ENCODE measurements around the gene ZNF469.

The ZNF469 gene

DNA sequence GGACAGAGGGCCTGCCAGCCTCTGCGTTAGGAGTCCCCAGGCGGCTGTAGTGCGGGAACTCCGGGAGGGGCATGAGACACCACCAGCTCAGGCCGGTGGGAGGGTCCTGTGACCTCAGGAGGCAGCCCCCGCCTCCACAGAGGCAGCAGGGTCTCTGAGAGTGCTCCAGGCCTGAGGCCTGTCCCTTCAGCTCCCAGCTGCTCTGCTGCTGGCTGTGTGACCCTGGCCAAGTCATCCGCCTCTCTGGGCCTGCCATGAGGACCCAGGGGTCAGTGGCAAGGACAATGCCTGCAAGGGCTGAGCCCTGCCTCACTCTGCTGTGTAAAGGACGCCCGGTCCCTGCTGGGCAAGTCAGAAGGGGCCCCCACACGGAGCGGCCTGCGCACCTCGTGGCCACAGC is 43.3 kb downstream of the ZNF469 start:
- Histone ChIP-seq H3K9ac (ENCODE audit: low read length) (no peak overlapping the region), H3K9me3 (ENCODE audit: control insufficient read depth, low read length) (no peaks in the 10 kb centered on the region), H3K27me3 (ENCODE audit: control insufficient read depth, insufficient read depth, low read length) (peaks cover 17% of the 10 kb centered on the region), H3K4me3 (ENCODE audit: low read length) (no peak overlapping the region), H3K36me3 (ENCODE audit: control insufficient read depth, insufficient read depth, low read length) (no peaks in the 10 kb centered on the region), H3K4me1 (ENCODE audit: control insufficient read depth, insufficient read depth, low read length) (peaks cover 5% of the 10 kb centered on the region)

GRCh38 chr16:88427376-88427775 is 44.6 kb downstream of the ZNF469 start:
- Histone ChIP-seq H3K9ac (ENCODE audit: low read length) (no peak overlapping the region), H3K4me3 (ENCODE audit: low read length) (no peak overlapping the region), H3K9me3 (ENCODE audit: control insufficient read depth, low read length) (no peaks in the 10 kb centered on the region), H3K27me3 (ENCODE audit: control insufficient read depth, insufficient read depth, low read length) (peaks cover 31% of the 10 kb centered on the region), H3K36me3 (ENCODE audit: control insufficient read depth, insufficient read depth, low read length) (no peaks in the 10 kb centered on the region), H3K4me1 (ENCODE audit: control insufficient read depth, insufficient read depth, low read length) (peaks cover 7% of the 10 kb centered on the region)

- Histone ChIP-seq H3K9ac (ENCODE audit: low read length) (no peak overlapping the region), H3K4me3 (ENCODE audit: low read length) (no peak overlapping the region), H3K36me3 (ENCODE audit: control insufficient read depth, insufficient read depth, low read length) (no peaks in the 10 kb centered on the region), H3K9me3 (ENCODE audit: control insufficient read depth, low read length) (no peaks in the 10 kb centered on the region), H3K4me1 (ENCODE audit: control insufficient read depth, insufficient read depth, low read length) (peaks cover 7% of the 10 kb centered on the region), H3K27me3 (ENCODE audit: control insufficient read depth, insufficient read depth, low read length) (peaks cover 37% of the 10 kb centered on the region)
These were observed 45.4 kb downstream of the ZNF469 start for GRCh38 chr16:88428156-88428555.

GRCh38 chr16:88428616-88429386 is 46.0 kb downstream of the ZNF469 start:
- H3K27me3 ChIP-seq (ENCODE audit: control insufficient read depth, insufficient read depth, low read length) = peaks cover 37% of the 10 kb centered on the region
- H3K9ac ChIP-seq (ENCODE audit: low read length) = no peak overlapping the region
- H3K9me3 ChIP-seq (ENCODE audit: control insufficient read depth, low read length) = no peaks in the 10 kb centered on the region
- peaks cover 7% of the 10 kb centered on the region for H3K4me1 ChIP-seq (ENCODE audit: control insufficient read depth, insufficient read depth, low read length)
- H3K4me3 ChIP-seq (ENCODE audit: low read length) = no peak overlapping the region
- no peaks in the 10 kb centered on the region for H3K36me3 ChIP-seq (ENCODE audit: control insufficient read depth, insufficient read depth, low read length)

DNA sequence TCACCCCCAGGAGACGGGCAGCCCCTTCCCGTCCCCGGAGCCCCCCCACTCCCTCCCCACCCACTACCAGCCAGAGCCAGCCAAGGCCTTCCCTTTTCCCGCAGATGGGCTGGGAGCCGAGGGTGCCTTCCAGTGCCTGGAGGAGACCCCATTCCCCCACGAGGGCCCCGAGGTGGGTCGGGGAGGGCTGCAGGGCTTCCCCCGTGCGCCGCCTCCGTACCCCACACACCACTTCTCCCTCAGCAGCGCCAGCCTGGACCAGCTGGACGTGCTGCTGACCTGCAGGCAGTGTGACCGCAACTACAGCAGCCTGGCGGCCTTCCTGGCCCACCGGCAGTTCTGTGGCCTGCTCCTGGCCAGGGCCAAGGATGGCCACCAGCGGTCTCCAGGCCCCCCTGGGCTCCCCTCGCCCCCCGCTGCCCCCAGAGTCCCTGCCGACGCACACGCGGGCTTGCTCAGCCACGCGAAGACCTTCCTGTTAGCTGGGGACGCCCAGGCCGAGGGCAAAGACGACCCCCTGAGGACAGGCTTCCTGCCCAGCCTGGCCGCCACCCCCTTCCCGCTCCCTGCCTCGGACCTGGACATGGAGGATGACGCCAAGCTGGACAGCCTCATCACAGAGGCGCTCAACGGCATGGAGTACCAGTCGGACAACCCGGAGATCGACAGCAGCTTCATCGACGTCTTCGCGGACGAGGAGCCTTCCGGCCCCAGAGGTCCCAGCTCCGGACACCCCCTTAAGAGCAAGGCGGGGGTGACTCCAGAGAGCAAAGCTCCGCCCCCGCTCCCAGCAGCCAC is 46.8 kb downstream of the ZNF469 start:
- H3K36me3 ChIP-seq (ENCODE audit: control insufficient read depth, insufficient read depth, low read length) = no peaks in the 10 kb centered on the region
- H3K27me3 ChIP-seq (ENCODE audit: control insufficient read depth, insufficient read depth, low read length) = peaks cover 37% of the 10 kb centered on the region
- H3K4me3 ChIP-seq (ENCODE audit: low read length) = no peak overlapping the region
- peaks cover 7% of the 10 kb centered on the region for H3K4me1 ChIP-seq (ENCODE audit: control insufficient read depth, insufficient read depth, low read length)
- peak overlapping the region; percentile 59 for H3K9ac ChIP-seq (ENCODE audit: low read length)
- no peaks in the 10 kb centered on the region for H3K9me3 ChIP-seq (ENCODE audit: control insufficient read depth, low read length)

DNA sequence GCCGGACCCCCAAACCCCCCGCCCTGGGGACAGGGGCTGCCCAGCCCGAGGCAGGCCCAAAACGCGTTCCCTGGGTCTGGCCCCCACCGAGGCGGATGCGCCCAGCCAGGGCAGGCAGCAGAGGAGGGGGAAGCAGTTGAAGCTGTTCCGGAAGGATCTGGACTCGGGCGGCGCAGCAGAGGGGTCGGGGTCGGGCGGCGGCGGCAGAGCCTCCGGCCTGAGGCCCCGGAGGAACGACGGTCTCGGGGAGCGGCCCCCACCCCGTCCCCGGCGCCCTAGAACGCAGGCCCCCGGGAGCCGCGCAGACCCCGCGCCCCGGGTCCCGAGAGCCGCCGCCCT is 47.4 kb downstream of the ZNF469 start:
- H3K4me1 ChIP-seq (ENCODE audit: control insufficient read depth, insufficient read depth, low read length) = peaks cover 7% of the 10 kb centered on the region
- H3K9me3 ChIP-seq (ENCODE audit: control insufficient read depth, low read length) = no peaks in the 10 kb centered on the region
- no peak overlapping the region for H3K4me3 ChIP-seq (ENCODE audit: low read length)
- no peaks in the 10 kb centered on the region for H3K36me3 ChIP-seq (ENCODE audit: control insufficient read depth, insufficient read depth, low read length)
- peak overlapping the region; percentile 59 for H3K9ac ChIP-seq (ENCODE audit: low read length)
- peaks cover 37% of the 10 kb centered on the region for H3K27me3 ChIP-seq (ENCODE audit: control insufficient read depth, insufficient read depth, low read length)

- Histone ChIP-seq H3K36me3 (ENCODE audit: control insufficient read depth, insufficient read depth, low read length) (no peaks in the 10 kb centered on the region), H3K4me1 (ENCODE audit: control insufficient read depth, insufficient read depth, low read length) (peaks cover 7% of the 10 kb centered on the region), H3K4me3 (ENCODE audit: low read length) (no peak overlapping the region), H3K27me3 (ENCODE audit: control insufficient read depth, insufficient read depth, low read length) (peaks cover 37% of the 10 kb centered on the region), H3K9ac (ENCODE audit: low read length) (peak overlapping the region; percentile 59), H3K9me3 (ENCODE audit: control insufficient read depth, low read length) (no peaks in the 10 kb centered on the region)
These were observed 48.0 kb downstream of the ZNF469 start for GRCh38 chr16:88430524-88431446.

- Histone ChIP-seq H3K4me3 (ENCODE audit: low read length) (no peak overlapping the region), H3K4me1 (ENCODE audit: control insufficient read depth, insufficient read depth, low read length) (peaks cover 7% of the 10 kb centered on the region), H3K27me3 (ENCODE audit: control insufficient read depth, insufficient read depth, low read length) (peaks cover 37% of the 10 kb centered on the region), H3K9me3 (ENCODE audit: control insufficient read depth, low read length) (no peaks in the 10 kb centered on the region), H3K9ac (ENCODE audit: low read length) (no peak overlapping the region), H3K36me3 (ENCODE audit: control insufficient read depth, insufficient read depth, low read length) (no peaks in the 10 kb centered on the region)
These were observed 48.9 kb downstream of the ZNF469 start for GRCh38 chr16:88431651-88432050.

GRCh38 chr16:88432174-88432573 is 49.4 kb downstream of the ZNF469 start:
- peaks cover 7% of the 10 kb centered on the region for H3K4me1 ChIP-seq (ENCODE audit: control insufficient read depth, insufficient read depth, low read length)
- H3K4me3 ChIP-seq (ENCODE audit: low read length) = no peak overlapping the region
- H3K36me3 ChIP-seq (ENCODE audit: control insufficient read depth, insufficient read depth, low read length) = no peaks in the 10 kb centered on the region
- peaks cover 37% of the 10 kb centered on the region for H3K27me3 ChIP-seq (ENCODE audit: control insufficient read depth, insufficient read depth, low read length)
- H3K9ac ChIP-seq (ENCODE audit: low read length) = no peak overlapping the region
- no peaks in the 10 kb centered on the region for H3K9me3 ChIP-seq (ENCODE audit: control insufficient read depth, low read length)
